NCI-H1694 treated with DMSO at 0.1 percent for 48 hours (cell line): ENCODE results near the gene FCHSD1.
"Not testable (repeated sequence)": the region's sequence is repeated elsewhere in the genome, so short reads cannot be mapped to it uniquely, and the experiment has no call there.

Experiments used
- DNase-seq: peaks from one replicate; lab custom pipeline; 2025; lab: John Stamatoyannopoulos, UW

FCHSD1 gene

GRCh38 chr5:141617682-141618029, 33.6 kb downstream of the FCHSD1 start:
- DNase-seq = no peak

- DNase-seq = no peak
These were observed 34.1 kb downstream of the FCHSD1 start for GRCh38 chr5:141617128-141617527.

GRCh38 chr5:141615991-141616720, 35.1 kb downstream of the FCHSD1 start:
- DNase-seq = no peak

- no peak for DNase-seq
These were observed 37.9 kb downstream of the FCHSD1 start for GRCh38 chr5:141613344-141613743.

- no peak for DNase-seq
These were observed 39.9 kb downstream of the FCHSD1 start for GRCh38 chr5:141611289-141611688.

GRCh38 chr5:141609921-141610320, 41.3 kb downstream of the FCHSD1 start:
- not testable (repeated sequence) for DNase-seq

- DNase-seq = no peak
These were observed 42.2 kb downstream of the FCHSD1 start for GRCh38 chr5:141609044-141609443.

GRCh38 chr5:141608557-141608956, 42.7 kb downstream of the FCHSD1 start:
- DNase-seq = no peak

- no peak for DNase-seq
These were observed 43.2 kb downstream of the FCHSD1 start for GRCh38 chr5:141608046-141608445.

- no peak for DNase-seq
These were observed 45.5 kb downstream of the FCHSD1 start for GRCh38 chr5:141605523-141606277.

GRCh38 chr5:141603923-141604717, 47.1 kb downstream of the FCHSD1 start:
- no peak for DNase-seq

GRCh38 chr5:141602606-141603005, 48.6 kb downstream of the FCHSD1 start:
- no peak for DNase-seq

- DNase-seq = no peak
These were observed 52.5 kb downstream of the FCHSD1 start for GRCh38 chr5:141598391-141599345.

- no peak for DNase-seq
These were observed 53.4 kb downstream of the FCHSD1 start for GRCh38 chr5:141597814-141598213.

GRCh38 chr5:141597394-141597793, 53.8 kb downstream of the FCHSD1 start:
- DNase-seq = no peak

GRCh38 chr5:141596867-141597266, 54.4 kb downstream of the FCHSD1 start:
- DNase-seq = no peak

- no peak for DNase-seq
These were observed 61.1 kb downstream of the FCHSD1 start for GRCh38 chr5:141590127-141590526.
